ENCODE measurements around the gene SGPP2.

GRCh38 chr2:222603501-222603900, 179.2 kb downstream of the SGPP2 start:
- TF ChIP-seq EZH2 (IDR thresholded peaks at IDR 0.05; ENCODE audit: low read length, unreplicated experiment) (no peak), CTCF (conservative IDR thresholded peaks at IDR 0.05; ENCODE audit: low read depth, low read length) (no peak), EZH2phosphoT487 (IDR thresholded peaks at IDR 0.05; ENCODE audit: borderline replicate concordance, low read length) (no peak)

Data from PC-3 (cell line).